Parathyroid adenoma (tissue), 2 donors: ENCODE measurements around the gene ANKRD9.

Experiments
- H2AFZ ChIP-seq: fragments of 300-600 bp; sonication (generic); one replicate; pipeline ENCODE4 v1.7.0; 2017; ENCODE audit warnings: antibody characterized with exemption, mild to moderate bottlenecking
- H3K27ac ChIP-seq: fragments of 300-600 bp; sonication (generic); one replicate; pipeline ENCODE4 v1.7.0; 2017
- H3K27me3 ChIP-seq: fragments of 300-600 bp; sonication (generic); one replicate; pipeline ENCODE4 v1.7.0; 2017; ENCODE audit warnings: low read length; ENCODE audit not compliant: control insufficient read depth, insufficient read depth
- H3K36me3 ChIP-seq: fragments of 300-600 bp; sonication (generic); one replicate; pipeline ENCODE4 v1.7.0; 2017; ENCODE audit warnings: low read length; ENCODE audit not compliant: control insufficient read depth, insufficient read depth
- H3K4me1 ChIP-seq: fragments of 300-600 bp; sonication (generic); one replicate; pipeline ENCODE4 v1.7.0; 2017; ENCODE audit warnings: control low read depth
- H3K4me2 ChIP-seq: fragments of 300-600 bp; sonication (generic); one replicate; pipeline ENCODE4 v1.7.0; 2017; ENCODE audit warnings: low read length
- H3K4me3 ChIP-seq: fragments of 300-600 bp; sonication (generic); one replicate; pipeline ENCODE4 v1.7.0; 2017; ENCODE audit warnings: low read depth, low read length
- H3K79me2 ChIP-seq: fragments of 300-600 bp; sonication (generic); one replicate; pipeline ENCODE4 v1.7.0; 2017; ENCODE audit warnings: control low read depth
- H3K9ac ChIP-seq: fragments of 300-600 bp; sonication (generic); one replicate; pipeline ENCODE4 v1.7.0; 2017; ENCODE audit warnings: mild to moderate bottlenecking
- H3K9me3 ChIP-seq: fragments of 300-600 bp; sonication (generic); one replicate; pipeline ENCODE4 v1.7.0; 2017; ENCODE audit warnings: low read length; ENCODE audit not compliant: control insufficient read depth
- TF ChIP-seq, protein P1 (sequence below): fragments of 300-600 bp; sonication (generic); IDR thresholded peaks from one replicate; pipeline ENCODE4 v1.7.0; 2017; ENCODE audit warnings: antibody characterized with exemption, mild to moderate bottlenecking
- donor health status: primary hyperparathyroidism.

Gene ANKRD9

DNA sequence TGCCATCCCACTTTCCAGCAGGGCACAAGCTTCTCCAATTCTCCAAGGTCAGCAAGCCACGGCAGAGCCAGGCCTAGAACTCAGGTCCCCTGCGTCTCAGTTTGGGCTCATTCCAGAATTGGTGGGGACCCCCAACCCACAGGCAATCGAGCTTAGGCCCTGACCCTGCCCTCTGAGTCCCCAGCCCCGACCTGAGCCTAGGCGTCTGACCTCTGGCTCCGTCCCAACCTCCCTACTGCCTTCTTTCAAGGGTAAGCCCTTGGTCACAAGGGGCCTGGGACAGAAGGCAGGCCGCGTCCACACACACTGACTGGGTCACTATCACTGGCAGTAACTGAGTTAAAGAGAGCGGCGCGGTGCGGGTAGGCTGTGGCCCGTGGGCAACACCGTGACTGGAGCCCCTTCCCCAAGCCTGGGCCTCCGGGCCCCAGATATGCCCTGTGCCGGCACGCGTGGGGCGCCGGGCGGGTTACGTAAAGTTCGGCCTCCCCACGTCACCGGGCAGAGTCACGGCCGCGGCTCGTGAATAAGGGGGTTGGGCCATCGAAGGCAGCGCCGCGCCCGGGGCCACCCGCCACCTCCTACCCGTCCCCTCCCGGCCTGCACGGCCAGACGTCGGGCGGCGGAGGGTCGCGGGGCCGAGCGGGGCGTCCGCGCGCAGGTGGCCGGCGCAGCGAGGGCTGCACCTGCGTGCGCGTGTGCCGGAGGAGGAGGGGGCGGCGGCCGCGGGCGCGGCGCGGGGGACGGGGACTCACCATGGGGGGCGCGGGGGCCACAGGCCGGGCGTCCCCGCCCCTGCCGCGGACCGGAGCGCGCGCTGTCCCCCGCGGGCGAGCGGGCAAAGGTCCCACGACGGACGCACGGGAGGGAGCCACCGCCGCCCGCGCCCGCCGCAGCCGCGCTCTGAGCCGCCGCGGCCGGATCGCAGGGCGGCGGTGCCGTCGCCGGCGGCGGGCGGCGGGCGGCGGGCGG lies 516 bp downstream of the ANKRD9 start:
- peak overlapping the region; percentile 53 for H3K9ac ChIP-seq
- H3K27me3 ChIP-seq: no peaks in the 10 kb centered on the region
- H3K4me1 ChIP-seq: peaks cover 9% of the 10 kb centered on the region
- no peaks in the 10 kb centered on the region for H3K79me2 ChIP-seq
- H3K9me3 ChIP-seq: no peaks in the 10 kb centered on the region
- peak overlapping the region; percentile 83 for H3K4me3 ChIP-seq
- peak overlapping the region; percentile 97 for H3K4me2 ChIP-seq
- TF ChIP-seq, protein P1, sequence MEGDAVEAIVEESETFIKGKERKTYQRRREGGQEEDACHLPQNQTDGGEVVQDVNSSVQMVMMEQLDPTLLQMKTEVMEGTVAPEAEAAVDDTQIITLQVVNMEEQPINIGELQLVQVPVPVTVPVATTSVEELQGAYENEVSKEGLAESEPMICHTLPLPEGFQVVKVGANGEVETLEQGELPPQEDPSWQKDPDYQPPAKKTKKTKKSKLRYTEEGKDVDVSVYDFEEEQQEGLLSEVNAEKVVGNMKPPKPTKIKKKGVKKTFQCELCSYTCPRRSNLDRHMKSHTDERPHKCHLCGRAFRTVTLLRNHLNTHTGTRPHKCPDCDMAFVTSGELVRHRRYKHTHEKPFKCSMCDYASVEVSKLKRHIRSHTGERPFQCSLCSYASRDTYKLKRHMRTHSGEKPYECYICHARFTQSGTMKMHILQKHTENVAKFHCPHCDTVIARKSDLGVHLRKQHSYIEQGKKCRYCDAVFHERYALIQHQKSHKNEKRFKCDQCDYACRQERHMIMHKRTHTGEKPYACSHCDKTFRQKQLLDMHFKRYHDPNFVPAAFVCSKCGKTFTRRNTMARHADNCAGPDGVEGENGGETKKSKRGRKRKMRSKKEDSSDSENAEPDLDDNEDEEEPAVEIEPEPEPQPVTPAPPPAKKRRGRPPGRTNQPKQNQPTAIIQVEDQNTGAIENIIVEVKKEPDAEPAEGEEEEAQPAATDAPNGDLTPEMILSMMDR: no peak
- no peaks in the 10 kb centered on the region for H3K36me3 ChIP-seq
- peak overlapping the region; percentile 90 for H2AFZ ChIP-seq
- H3K27ac ChIP-seq: peak overlapping the region; percentile 75

DNA sequence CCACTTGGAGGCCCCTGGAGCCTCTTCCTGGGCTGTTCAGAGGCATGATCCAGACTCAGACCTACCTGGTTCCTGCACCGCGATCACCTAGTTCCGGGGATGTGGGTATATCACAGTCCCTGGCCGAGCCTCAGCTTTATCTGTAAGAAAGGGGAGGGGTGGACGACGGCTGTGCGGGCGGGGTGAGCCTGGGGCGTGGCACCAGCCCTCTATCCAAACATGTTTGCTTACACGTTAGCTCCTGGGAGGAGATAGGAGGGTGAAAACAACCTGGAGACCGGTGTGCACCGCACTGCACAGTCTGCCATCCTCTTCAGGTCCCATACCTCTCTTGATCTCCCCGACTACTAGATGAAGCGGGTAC lies 1.2 kb downstream of the ANKRD9 start:
- H3K4me2 ChIP-seq: peak overlapping the region; percentile 97
- TF ChIP-seq, protein P1: no peak
- peaks cover 9% of the 10 kb centered on the region for H3K4me1 ChIP-seq
- H3K27me3 ChIP-seq: no peaks in the 10 kb centered on the region
- peak overlapping the region; percentile 83 for H3K4me3 ChIP-seq
- H3K27ac ChIP-seq: no peak overlapping the region
- H3K9ac ChIP-seq: no peak overlapping the region
- H3K9me3 ChIP-seq: no peaks in the 10 kb centered on the region
- H2AFZ ChIP-seq: no peak overlapping the region
- H3K79me2 ChIP-seq: no peaks in the 10 kb centered on the region
- H3K36me3 ChIP-seq: no peaks in the 10 kb centered on the region

DNA sequence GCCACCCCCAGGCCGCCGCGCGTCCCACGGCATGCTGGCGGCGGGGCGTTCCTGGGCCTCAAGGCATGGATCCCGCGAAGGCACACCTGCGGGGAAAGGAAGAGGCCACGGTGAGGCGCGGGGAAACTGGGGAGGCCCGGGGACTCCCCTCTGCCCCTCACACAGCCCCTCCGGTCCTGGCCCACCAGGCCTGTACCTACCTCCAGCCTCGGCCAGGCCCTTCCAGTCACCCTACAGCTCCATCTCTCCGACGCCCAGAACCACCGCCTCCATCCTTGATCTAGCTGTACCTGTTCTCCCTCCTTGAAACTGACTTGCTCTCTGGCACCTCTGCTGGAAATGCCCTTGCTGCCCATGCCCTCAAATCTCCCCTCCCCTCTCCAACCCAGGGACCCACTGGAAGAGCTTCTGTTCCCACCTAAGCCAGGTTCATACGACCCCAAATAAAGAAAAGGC lies 1.7 kb downstream of the ANKRD9 start:
- H3K4me3 ChIP-seq: peak overlapping the region; percentile 83
- H3K4me1 ChIP-seq: peaks cover 9% of the 10 kb centered on the region
- H3K27ac ChIP-seq: no peak overlapping the region

DNA sequence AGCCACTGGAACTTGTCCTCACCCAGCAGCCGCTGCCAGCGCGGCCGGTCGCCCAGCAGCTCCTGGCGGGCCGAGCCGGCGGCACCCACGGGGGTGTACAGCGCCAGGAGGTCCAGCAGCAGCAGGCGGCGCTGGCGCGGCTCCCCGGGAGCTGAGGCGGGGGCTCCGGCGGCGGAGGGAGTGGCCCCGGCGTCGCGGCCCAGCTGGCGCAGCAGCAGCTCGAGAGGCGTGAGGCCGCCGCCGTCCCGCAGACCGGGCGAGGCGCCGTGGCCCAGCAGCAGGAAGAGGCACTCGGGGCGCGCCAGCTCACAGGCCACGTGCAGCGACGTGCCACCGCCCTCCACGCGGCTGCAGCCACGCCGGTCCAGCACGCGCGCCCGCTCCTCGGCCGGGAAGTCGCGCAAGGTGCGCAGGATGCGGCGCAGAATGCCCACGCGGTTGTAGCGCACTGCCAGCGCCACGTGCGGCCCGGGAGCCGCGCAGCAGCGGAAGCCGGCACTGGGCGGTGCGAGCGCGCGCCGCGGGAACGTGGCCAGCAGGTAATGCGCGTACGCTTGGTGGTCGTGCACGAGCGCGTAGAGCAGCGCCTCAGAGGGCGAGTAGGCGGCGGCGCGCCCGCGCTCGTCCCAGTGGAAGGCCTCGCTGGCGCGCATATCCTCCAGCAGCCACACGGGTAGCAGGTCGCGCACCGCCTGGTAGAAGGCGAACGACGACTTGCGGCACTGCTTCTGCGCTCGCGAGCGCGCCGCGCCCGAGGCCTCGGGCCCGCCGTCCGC lies 2.3 kb downstream of the ANKRD9 start:
- TF ChIP-seq, protein P1: no peak
- H3K27me3 ChIP-seq: no peaks in the 10 kb centered on the region
- H2AFZ ChIP-seq: no peak overlapping the region
- H3K36me3 ChIP-seq: no peaks in the 10 kb centered on the region
- H3K4me3 ChIP-seq: no peak overlapping the region
- no peaks in the 10 kb centered on the region for H3K79me2 ChIP-seq
- peaks cover 9% of the 10 kb centered on the region for H3K4me1 ChIP-seq
- H3K27ac ChIP-seq: no peak overlapping the region
- no peak overlapping the region for H3K4me2 ChIP-seq
- H3K9ac ChIP-seq: no peak overlapping the region
- H3K9me3 ChIP-seq: no peaks in the 10 kb centered on the region

More for the DNA sequence above, 1.7 kb downstream of the ANKRD9 start:
- no peaks in the 10 kb centered on the region for H3K79me2 ChIP-seq
- H3K9ac ChIP-seq: no peak overlapping the region
- no peaks in the 10 kb centered on the region for H3K36me3 ChIP-seq
- no peak overlapping the region for H2AFZ ChIP-seq
- peak overlapping the region; percentile 97 for H3K4me2 ChIP-seq
- no peaks in the 10 kb centered on the region for H3K9me3 ChIP-seq
- TF ChIP-seq, protein P1: no peak
- no peaks in the 10 kb centered on the region for H3K27me3 ChIP-seq
